Testis (tissue), 3 donors: ENCODE results near the gene KDM7A. TPM values are rescaled to one million over a fixed set of nuclear protein-coding genes. Genes with fewer than 3 reads are reported as not detected.
A peak's percentile ranks its signal among the peaks of the same experiment; 100 is the strongest.
"Not testable (repeated sequence)": the region's sequence is repeated elsewhere in the genome, so short reads cannot be mapped to it uniquely, and the experiment has no call there.

Experiments used
- DNase-seq: peaks from one replicate; pipeline ENCODE4 v3.0.0-alpha.2; 2019
- H3K27ac ChIP-seq, 2 donors: fragments of 200-600 bp; sonication (generic); one replicate each; pipeline ENCODE4 v1.5.1; 2019
- H3K27me3 ChIP-seq: fragments of 200-600 bp; sonication (generic); one replicate; pipeline ENCODE4 v1.5.1; 2019
- H3K36me3 ChIP-seq: fragments of 200-600 bp; sonication (generic); one replicate; pipeline ENCODE4 v1.5.1; 2017; ENCODE audit warnings: low read depth; ENCODE audit errors: missing control alignments
- H3K4me1 ChIP-seq: fragments of 200-600 bp; sonication (generic); one replicate; pipeline ENCODE4 v1.5.1; 2019
- H3K4me3 ChIP-seq, 2 donors: fragments of 200-600 bp; sonication (generic); one replicate each; pipeline ENCODE4 v1.5.1; 2017 to 2019
- H3K9me3 ChIP-seq: fragments of 200-600 bp; sonication (generic); one replicate; pipeline ENCODE4 v1.5.1; 2017
- CTCF ChIP-seq, 3 experiments: fragments of 450-650 bp in 2 of 3; fragments of 200-600 bp in 1 of 3; sonication (generic) in 1 of 3; IDR thresholded peaks; one replicate each; pipeline ENCODE4 v1.5.1; 2016 to 2019; ENCODE audit warnings: antibody characterized with exemption in 3 of 3, mild to moderate bottlenecking in 2 of 3, moderate library complexity in 1 of 3
- POLR2A ChIP-seq: fragments of 450-650 bp; IDR thresholded peaks from one replicate; pipeline ENCODE4 v1.6.1; 2017; ENCODE audit warnings: antibody characterized with exemption, mild to moderate bottlenecking, moderate library complexity
- WGBS, 2 donors: methylation state at CpG; one replicate each; pipeline ENCODE4 v1.1.5; 2018; 5-methylcytosine and 5-hydroxymethylcytosine counted together
- intact Hi-C: fragments of 100-400 bp; cut with DNase I; formaldehyde crosslinking; loops from one replicate; pipeline ENCODE4 v1.15.1; 2023; ENCODE audit warnings: low total_unique reads
- polyA plus RNA-seq: library from polyadenylated mRNA; stranded (reverse); fragments of 350-450 nt; fragmentation: Illumina TruSeq; extraction: RNeasy Lipid Tissue Mini Kit (QIAGEN cat#74804); gene quantifications from one replicate; pipeline ENCODE4 v1.2.3, GENCODE V29; 2014; ENCODE audit warnings: low read depth, low replicate concordance; ENCODE audit not compliant: insufficient read depth
- total RNA-seq, 2 donors: library from RNA; depleted of rRNA; stranded (reverse); fragments of >200 nt; gene quantifications; one replicate each; pipeline ENCODE4 v1.2.3, GENCODE V29; 2016

The KDM7A gene
- total and polyA plus RNA-seq, 3 donors from 2014 or later = 24.1 to 33.6 (median 24.7) TPM

GRCh38 chr7:140209866-140210609 lies 33.3 kb upstream of the KDM7A start:
- Histone ChIP-seq H3K9me3 (no peaks in the 10 kb centered on the region), H3K36me3 (no peaks in the 10 kb centered on the region), H3K27me3 (no peaks in the 10 kb centered on the region), H3K4me1 (no peaks in the 10 kb centered on the region), H3K27ac (no peak overlapping the region), H3K4me3 (no peak overlapping the region)
- intact Hi-C loops = no loop called here
- WGBS, 2 donors = 72 to 80% methylated on average over 17 of the region's 17 CpGs
- peak; percentile 24 for DNase-seq
- TF ChIP-seq POLR2A (no peak), CTCF (IDR thresholded peaks at IDR 0.05) (no peak)

- no peaks in the 10 kb centered on the region for H3K36me3 ChIP-seq
- no peaks in the 10 kb centered on the region for H3K27me3 ChIP-seq
- no peak overlapping the region for H3K4me3 ChIP-seq
- no peaks in the 10 kb centered on the region for H3K9me3 ChIP-seq
- intact Hi-C loops = no loop called here
- H3K4me1 ChIP-seq = no peaks in the 10 kb centered on the region
- DNase-seq = no peak
- WGBS, 2 donors = 69 to 78% methylated on average over 4 of the region's 4 CpGs
- TF ChIP-seq CTCF (IDR thresholded peaks at IDR 0.05) (no peak), POLR2A (no peak)
- H3K27ac ChIP-seq = no peak overlapping the region
These were observed 30.0 kb upstream of the KDM7A start for GRCh38 chr7:140206616-140207389.

- Histone ChIP-seq H3K27ac (no peak overlapping the region), H3K36me3 (no peaks in the 10 kb centered on the region), H3K9me3 (no peaks in the 10 kb centered on the region), H3K4me3 (no peak overlapping the region), H3K27me3 (no peaks in the 10 kb centered on the region), H3K4me1 (no peaks in the 10 kb centered on the region)
- no peak for DNase-seq
- TF ChIP-seq POLR2A = no peak
- no peak for TF ChIP-seq CTCF (IDR thresholded peaks at IDR 0.05)
- 72 to 76% methylated on average over 4 of the region's 4 CpGs for WGBS, 2 donors
- intact Hi-C loops = no loop called here
These were observed 28.8 kb upstream of the KDM7A start for GRCh38 chr7:140205600-140205999.

- no peaks in the 10 kb centered on the region for H3K9me3 ChIP-seq
- no peaks in the 10 kb centered on the region for H3K27me3 ChIP-seq
- intact Hi-C loops = no loop called here
- TF ChIP-seq CTCF (IDR thresholded peaks at IDR 0.05) (no peak), POLR2A (no peak)
- no peak overlapping the region for H3K4me3 ChIP-seq
- no peaks in the 10 kb centered on the region for H3K36me3 ChIP-seq
- H3K4me1 ChIP-seq = no peaks in the 10 kb centered on the region
- DNase-seq = no peak
- H3K27ac ChIP-seq = no peak overlapping the region
These were observed 26.8 kb upstream of the KDM7A start for GRCh38 chr7:140203556-140203955.

- H3K27ac ChIP-seq, H3K36me3 ChIP-seq, H3K27me3 ChIP-seq, DNase-seq, intact Hi-C loops, H3K4me3 ChIP-seq, H3K4me1 ChIP-seq, H3K9me3 ChIP-seq: not testable (repeated sequence)
- 89 to 92% methylated on average over 6 of the region's 6 CpGs for WGBS, 2 donors
These were observed 26.2 kb upstream of the KDM7A start for GRCh38 chr7:140202942-140203341.
